ENCODE measurements around the gene CDCA4.

Gene CDCA4

GRCh38 chr14:104983231-104983721, 37.6 kb downstream of the CDCA4 start:
- Histone ChIP-seq H3K36me3 (ENCODE audit: insufficient read depth, low read length) (no peaks in the 10 kb centered on the region), H3K27ac (ENCODE audit: low read depth, low read length) (no peak overlapping the region), H3K27me3 (ENCODE audit: insufficient read depth, low read length) (peaks cover 28% of the 10 kb centered on the region), H3K4me3 (ENCODE audit: low read length) (no peak overlapping the region), H3K9ac (ENCODE audit: low read depth, low read length) (no peak overlapping the region), H3K4me1 (ENCODE audit: insufficient read depth, low read length) (peaks cover 4% of the 10 kb centered on the region; the same call in 1 of the 2 replicates), H3K9me3 (ENCODE audit: insufficient read depth, low read depth, low read length) (no peaks in the 10 kb centered on the region)
- WGBS, result 80% methylated on average over 12 of the region's 12 CpGs

- no peak overlapping the region for H3K4me3 ChIP-seq (ENCODE audit: low read length)
- H3K36me3 ChIP-seq (ENCODE audit: insufficient read depth, low read length), result no peaks in the 10 kb centered on the region
- no peak overlapping the region for H3K9ac ChIP-seq (ENCODE audit: low read depth, low read length)
- no peaks in the 10 kb centered on the region for H3K9me3 ChIP-seq (ENCODE audit: insufficient read depth, low read depth, low read length)
- H3K27ac ChIP-seq (ENCODE audit: low read depth, low read length), result no peak overlapping the region
- peaks cover 31% of the 10 kb centered on the region for H3K27me3 ChIP-seq (ENCODE audit: insufficient read depth, low read length)
- WGBS, result 87% methylated on average over 10 of the region's 10 CpGs
- H3K4me1 ChIP-seq (ENCODE audit: insufficient read depth, low read length), result peaks cover 4% of the 10 kb centered on the region; the same call in 1 of the 2 replicates
Measured at GRCh38 chr14:104982548-104983230, 38.2 kb downstream of the CDCA4 start.

- WGBS, result 90% methylated on average over 17 of the region's 17 CpGs
- H3K9me3 ChIP-seq (ENCODE audit: insufficient read depth, low read depth, low read length), result no peaks in the 10 kb centered on the region
- no peak overlapping the region for H3K4me3 ChIP-seq (ENCODE audit: low read length)
- no peak overlapping the region for H3K27ac ChIP-seq (ENCODE audit: low read depth, low read length)
- H3K4me1 ChIP-seq (ENCODE audit: insufficient read depth, low read length), result peaks cover 4% of the 10 kb centered on the region; the same call in 1 of the 2 replicates
- H3K9ac ChIP-seq (ENCODE audit: low read depth, low read length), result no peak overlapping the region
- H3K36me3 ChIP-seq (ENCODE audit: insufficient read depth, low read length), result no peaks in the 10 kb centered on the region
- H3K27me3 ChIP-seq (ENCODE audit: insufficient read depth, low read length), result peaks cover 38% of the 10 kb centered on the region
Measured at GRCh38 chr14:104981699-104982541, 39.0 kb downstream of the CDCA4 start.

GRCh38 chr14:104980611-104981531, 40.0 kb downstream of the CDCA4 start:
- Histone ChIP-seq H3K27ac (ENCODE audit: low read depth, low read length) (no peak overlapping the region), H3K4me1 (ENCODE audit: insufficient read depth, low read length) (0 out of 2 replicates have a peak, but pooled peaks cover 4% of the 10 kb centered on the region), H3K36me3 (ENCODE audit: insufficient read depth, low read length) (no peaks in the 10 kb centered on the region), H3K9ac (ENCODE audit: low read depth, low read length) (no peak overlapping the region), H3K9me3 (ENCODE audit: insufficient read depth, low read depth, low read length) (no peaks in the 10 kb centered on the region), H3K4me3 (ENCODE audit: low read length) (no peak overlapping the region), H3K27me3 (ENCODE audit: insufficient read depth, low read length) (peaks cover 46% of the 10 kb centered on the region)
- WGBS, result 88% methylated on average over 22 of the region's 22 CpGs

GRCh38 chr14:104979758-104980610, 40.9 kb downstream of the CDCA4 start:
- H3K27ac ChIP-seq (ENCODE audit: low read depth, low read length), result no peak overlapping the region
- no peaks in the 10 kb centered on the region for H3K36me3 ChIP-seq (ENCODE audit: insufficient read depth, low read length)
- no peaks in the 10 kb centered on the region for H3K9me3 ChIP-seq (ENCODE audit: insufficient read depth, low read depth, low read length)
- H3K4me3 ChIP-seq (ENCODE audit: low read length), result no peak overlapping the region
- no peak overlapping the region for H3K9ac ChIP-seq (ENCODE audit: low read depth, low read length)
- peaks cover 46% of the 10 kb centered on the region for H3K27me3 ChIP-seq (ENCODE audit: insufficient read depth, low read length)
- H3K4me1 ChIP-seq (ENCODE audit: insufficient read depth, low read length), result 0 out of 2 replicates have a peak, but pooled peaks cover 4% of the 10 kb centered on the region
- 90% methylated on average over 19 of the region's 19 CpGs for WGBS

GRCh38 chr14:104978746-104979691, 41.9 kb downstream of the CDCA4 start:
- Histone ChIP-seq H3K4me3 (ENCODE audit: low read length) (peak overlapping the region; percentile 50), H3K4me1 (ENCODE audit: insufficient read depth, low read length) (0 out of 2 replicates have a peak, but pooled peaks cover 4% of the 10 kb centered on the region), H3K9me3 (ENCODE audit: insufficient read depth, low read depth, low read length) (no peaks in the 10 kb centered on the region), H3K27me3 (ENCODE audit: insufficient read depth, low read length) (peaks cover 46% of the 10 kb centered on the region), H3K36me3 (ENCODE audit: insufficient read depth, low read length) (no peaks in the 10 kb centered on the region), H3K27ac (ENCODE audit: low read depth, low read length) (no peak overlapping the region), H3K9ac (ENCODE audit: low read depth, low read length) (no peak overlapping the region)
- WGBS, result 38% methylated on average over 32 of the region's 32 CpGs

- Histone ChIP-seq H3K27ac (ENCODE audit: low read depth, low read length) (no peak within 1 kb of the TSS), H3K4me3 (ENCODE audit: low read length) (peak within 1 kb of the TSS; percentile 50), H3K36me3 (ENCODE audit: insufficient read depth, low read length) (no peaks in the 10 kb centered on the region), H3K27me3 (ENCODE audit: insufficient read depth, low read length) (peaks cover 46% of the 10 kb centered on the region), H3K9ac (ENCODE audit: low read depth, low read length) (no peak within 1 kb of the TSS), H3K9me3 (ENCODE audit: insufficient read depth, low read depth, low read length) (no peaks in the 10 kb centered on the region), H3K4me1 (ENCODE audit: insufficient read depth, low read length) (peaks cover 10% of the 10 kb centered on the region; the same call in 1 of the 2 replicates)
- 3% methylated on average over 111 of the region's 111 CpGs for WGBS
Measured at GRCh38 chr14:104977681-104978653, 42.9 kb downstream of the CDCA4 start, which contains the start of gene AHNAK2. TSS of gene AHNAK2 (minus strand) at chr14:104978374. CDS start at chr14:104978237, 137 bp downstream.

GRCh38 chr14:104977008-104977680, 43.7 kb downstream of the CDCA4 start:
- H3K36me3 ChIP-seq (ENCODE audit: insufficient read depth, low read length), result no peaks in the 10 kb centered on the region
- no peaks in the 10 kb centered on the region for H3K9me3 ChIP-seq (ENCODE audit: insufficient read depth, low read depth, low read length)
- H3K4me1 ChIP-seq (ENCODE audit: insufficient read depth, low read length), result peaks cover 13% of the 10 kb centered on the region; the same call in 1 of the 2 replicates
- no peak overlapping the region for H3K9ac ChIP-seq (ENCODE audit: low read depth, low read length)
- WGBS, result 66% methylated on average over 11 of the region's 11 CpGs
- H3K27me3 ChIP-seq (ENCODE audit: insufficient read depth, low read length), result peaks cover 43% of the 10 kb centered on the region
- no peak overlapping the region for H3K27ac ChIP-seq (ENCODE audit: low read depth, low read length)
- peak overlapping the region; percentile 45 for H3K4me3 ChIP-seq (ENCODE audit: low read length)

Measured in HUES64 (cell line).